GM23248 (cell line): ENCODE measurements around the gene KIAA1958. TPM values are rescaled to one million over a fixed set of nuclear protein-coding genes. Genes with fewer than 3 reads are reported as not detected.

Source experiments
- DNase-seq: peaks from one replicate; pipeline ENCODE4 v3.0.0-alpha.2; 2015
- H2AFZ ChIP-seq: fragments of 200-600 bp; sonication (generic); 2 replicates; pipeline ENCODE4 v1.6.1; 2016; ENCODE audit warnings: antibody characterized with exemption
- H3F3A ChIP-seq: fragments of 200-600 bp; sonication (generic); 2 replicates; pipeline ENCODE4 v1.6.1; 2016; ENCODE audit warnings: mild to moderate bottlenecking, antibody characterized with exemption, mixed run types; ENCODE audit not compliant: insufficient read depth
- H3K27ac ChIP-seq: fragments of 200-600 bp; sonication (generic); 2 replicates; pipeline ENCODE4 v1.5.1; 2016; ENCODE audit warnings: mild to moderate bottlenecking
- H3K27me3 ChIP-seq: fragments of 200-600 bp; sonication (generic); replicated peaks from 2 replicates; pipeline ENCODE4 v1.6.1; 2016; ENCODE audit warnings: mild to moderate bottlenecking; ENCODE audit not compliant: insufficient read depth
- H3K36me3 ChIP-seq: fragments of 200-600 bp; sonication (generic); 2 replicates; pipeline ENCODE4 v1.6.1; 2016; ENCODE audit warnings: low read depth, mild to moderate bottlenecking
- H3K4me1 ChIP-seq: fragments of 200-600 bp; sonication (generic); 2 replicates; pipeline ENCODE4 v1.6.1; 2016; ENCODE audit warnings: mild to moderate bottlenecking; ENCODE audit not compliant: insufficient read depth
- H3K4me2 ChIP-seq: fragments of 200-600 bp; sonication (generic); one replicate; pipeline ENCODE4 v1.6.1; 2016; ENCODE audit warnings: mild to moderate bottlenecking; ENCODE audit not compliant: unreplicated experiment
- H3K4me3 ChIP-seq: fragments of 200-600 bp; sonication (generic); 2 replicates; pipeline ENCODE4 v1.5.1; 2016; ENCODE audit warnings: mild to moderate bottlenecking
- H3K79me2 ChIP-seq: fragments of 200-600 bp; sonication (generic); 2 replicates; pipeline ENCODE4 v1.6.1; 2016; ENCODE audit warnings: mild to moderate bottlenecking; ENCODE audit not compliant: insufficient read depth
- H3K9ac ChIP-seq: fragments of 200-600 bp; sonication (generic); 2 replicates; pipeline ENCODE4 v1.6.1; 2016; ENCODE audit warnings: mild to moderate bottlenecking
- H3K9me2 ChIP-seq: fragments of 200-600 bp; sonication (generic); 2 replicates; pipeline ENCODE4 v1.6.1; 2016; ENCODE audit warnings: mixed run types, mild to moderate bottlenecking, moderate library complexity; ENCODE audit not compliant: insufficient read depth
- H3K9me3 ChIP-seq: fragments of 200-600 bp; sonication (generic); one replicate; pipeline ENCODE4 v1.6.1; 2017; ENCODE audit warnings: low read depth
- H4K20me1 ChIP-seq: fragments of 200-600 bp; sonication (generic); 2 replicates; pipeline ENCODE4 v1.6.0; 2016; ENCODE audit not compliant: insufficient read depth
- EZH2 ChIP-seq: fragments of 200-600 bp; sonication (generic); IDR thresholded peaks from 2 replicates; pipeline ENCODE4 v1.6.1; 2018; ENCODE audit warnings: antibody characterized with exemption, mild to moderate bottlenecking; ENCODE audit not compliant: insufficient read depth, poor library complexity, severe bottlenecking
- EZH2phosphoT487 ChIP-seq: fragments of 200-600 bp; sonication (generic); IDR thresholded peaks from 2 replicates; pipeline ENCODE4 v1.6.1; 2018; ENCODE audit warnings: antibody characterized with exemption, moderate library complexity, mild to moderate bottlenecking, low read depth; ENCODE audit not compliant: insufficient read depth
- WGBS, 2 experiments: methylation state at CpG; one replicate each; pipeline ENCODE4 v1.1.6; 2015 to 2017; ENCODE audit warnings: low lambda C conversion rate in 2 of 2, low coverage in 1 of 2; ENCODE audit errors: missing lambda C conversion rate in 2 of 2; 5-methylcytosine and 5-hydroxymethylcytosine counted together
- in situ Hi-C: fragments of 300-500 bp; cut with MboI; formaldehyde crosslinking; loops from 2 replicates; pipeline ENCODE4 v1.15.0; 2020
- polyA plus RNA-seq: library from polyadenylated mRNA; unstranded; fragments of >200 nt; fragmentation: Nextera tagmentation; extraction: Ambion mirVana; gene quantifications from 2 replicates; pipeline ENCODE4 v1.2.1, GENCODE V29; 2016
- total RNA-seq: library from RNA; depleted of rRNA; stranded (reverse); fragments of >200 nt; shearing (Covaris generic); gene quantifications from 2 replicates; pipeline ENCODE4 v1.2.3, GENCODE V29; 2014

The KIAA1958 gene
- total and polyA plus RNA-seq, 2 experiments from 2014 or later: 7.7 to 7.8 TPM

- Histone ChIP-seq H3K36me3 (peaks cover 25% of the 10 kb centered on the region), H3K27me3 (no peaks in the 10 kb centered on the region), H2AFZ (no peak overlapping the region), H3F3A (peaks cover 27% of the 10 kb centered on the region), H3K4me1 (peaks cover 28% of the 10 kb centered on the region), H3K9me2 (no peaks in the 10 kb centered on the region), H3K4me2 (no peak overlapping the region), H3K9ac (no peak overlapping the region), H3K79me2 (peaks cover 98% of the 10 kb centered on the region), H3K9me3 (no peaks in the 10 kb centered on the region), H3K4me3 (no peak overlapping the region), H4K20me1 (no peaks in the 10 kb centered on the region), H3K27ac (no peak overlapping the region)
- 76 to 85% methylated on average over 3 of the region's 3 CpGs for WGBS, 2 experiments
- TF ChIP-seq EZH2phosphoT487 (no peak), EZH2 (no peak)
- no peak for DNase-seq
- in situ Hi-C loops: no loop called here
These were observed 9.6 kb downstream of the KIAA1958 start for GRCh38 chr9:112496074-112496722.

DNA sequence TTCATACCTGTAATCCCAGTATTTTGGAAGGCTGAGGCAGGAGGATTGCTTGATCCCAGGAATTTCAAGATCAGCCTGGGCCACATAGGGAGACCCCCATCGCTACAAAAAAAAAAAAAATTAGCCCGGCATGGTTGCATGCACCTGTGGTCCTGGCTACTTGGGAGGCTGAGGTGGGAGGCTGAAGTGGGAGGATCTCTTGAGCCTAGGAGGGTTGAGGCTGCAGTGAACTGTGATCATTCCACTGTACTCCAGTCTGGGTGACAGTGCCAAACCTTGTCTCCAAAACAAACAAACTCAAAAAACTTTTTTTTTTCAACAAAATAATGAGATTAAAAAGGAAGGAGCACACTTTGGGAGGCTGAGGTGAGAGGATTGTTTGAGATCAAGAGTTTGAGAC is 14.2 kb downstream of the KIAA1958 start:
- TF ChIP-seq EZH2phosphoT487: no peak
- TF ChIP-seq EZH2: no peak
- Histone ChIP-seq H3K9me2 (no peaks in the 10 kb centered on the region), H3K27ac (no peak overlapping the region), H3K36me3 (peaks cover under 1% of the 10 kb centered on the region; the same call in 1 of the 2 replicates), H2AFZ (no peak overlapping the region), H4K20me1 (no peaks in the 10 kb centered on the region), H3K9me3 (no peaks in the 10 kb centered on the region), H3F3A (peaks cover 4% of the 10 kb centered on the region; the same call in 1 of the 2 replicates), H3K4me2 (no peak overlapping the region), H3K27me3 (no peaks in the 10 kb centered on the region), H3K79me2 (peaks cover 100% of the 10 kb centered on the region), H3K9ac (no peak overlapping the region), H3K4me3 (no peak overlapping the region), H3K4me1 (peaks cover 18% of the 10 kb centered on the region; the same call in 1 of the 2 replicates)
- no peak for DNase-seq
- in situ Hi-C loops: no loop called here
- 81 to 85% methylated on average over 2 of the region's 2 CpGs for WGBS, 2 experiments

- peaks cover 18% of the 10 kb centered on the region; the same call in 1 of the 2 replicates for H3K4me1 ChIP-seq
- no peaks in the 10 kb centered on the region for H3K9me2 ChIP-seq
- H3K27me3 ChIP-seq: no peaks in the 10 kb centered on the region
- H4K20me1 ChIP-seq: no peaks in the 10 kb centered on the region
- no peak overlapping the region for H2AFZ ChIP-seq
- H3K79me2 ChIP-seq: peaks cover 100% of the 10 kb centered on the region
- in situ Hi-C loops: no loop called here
- H3K27ac ChIP-seq: no peak overlapping the region
- H3K4me3 ChIP-seq: no peak overlapping the region
- no peak overlapping the region for H3K4me2 ChIP-seq
- no peak overlapping the region for H3K9ac ChIP-seq
- no peaks in the 10 kb centered on the region for H3K9me3 ChIP-seq
- H3K36me3 ChIP-seq: no peaks in the 10 kb centered on the region; the same call in 1 of the 2 replicates
- TF ChIP-seq EZH2phosphoT487 (no peak), EZH2 (no peak)
- H3F3A ChIP-seq: peaks cover 4% of the 10 kb centered on the region; the same call in 1 of the 2 replicates
- DNase-seq: no peak
- 98 to 99% methylated on average over 8 of the region's 8 CpGs for WGBS, 2 experiments
These were observed 14.7 kb downstream of the KIAA1958 start for GRCh38 chr9:112501287-112501686.

- H3F3A ChIP-seq: peaks cover 4% of the 10 kb centered on the region; the same call in 1 of the 2 replicates
- no peak overlapping the region for H2AFZ ChIP-seq
- no peaks in the 10 kb centered on the region for H4K20me1 ChIP-seq
- H3K4me3 ChIP-seq: no peak overlapping the region
- H3K27me3 ChIP-seq: no peaks in the 10 kb centered on the region
- peaks cover 100% of the 10 kb centered on the region for H3K79me2 ChIP-seq
- TF ChIP-seq EZH2 (no peak), EZH2phosphoT487 (no peak)
- DNase-seq: no peak
- H3K9ac ChIP-seq: no peak overlapping the region
- H3K4me2 ChIP-seq: no peak overlapping the region
- no peaks in the 10 kb centered on the region; the same call in 1 of the 2 replicates for H3K36me3 ChIP-seq
- 83 to 88% methylated on average over 3 of the region's 3 CpGs for WGBS, 2 experiments
- no peaks in the 10 kb centered on the region for H3K9me2 ChIP-seq
- no peak overlapping the region for H3K27ac ChIP-seq
- H3K4me1 ChIP-seq: peaks cover 18% of the 10 kb centered on the region; the same call in 1 of the 2 replicates
- in situ Hi-C loops: no loop called here
- no peaks in the 10 kb centered on the region for H3K9me3 ChIP-seq
These were observed 15.7 kb downstream of the KIAA1958 start for GRCh38 chr9:112502175-112502946.
